ENCODE measurements around the gene USP19.

Gene USP19

GRCh38 chr3:49104052-49104426, 16.6 kb downstream of the USP19 start:
- peak overlapping the region; percentile 57 for H2BK5ac ChIP-seq (ENCODE audit: low read length)
- no CpG with 5 or more reads among the region's 8 CpGs for WGBS (ENCODE audit: extremely low coverage, insufficient coverage, low lambda C conversion rate)
- H3K79me2 ChIP-seq (ENCODE audit: control insufficient read depth, insufficient read depth, low read length): peaks cover 10% of the 10 kb centered on the region
- H3K79me1 ChIP-seq (ENCODE audit: low read length): peaks cover 12% of the 10 kb centered on the region
- H4K5ac ChIP-seq (ENCODE audit: low read length): no peak overlapping the region
- no peak overlapping the region for H2BK15ac ChIP-seq (replicated peaks; ENCODE audit: low read depth)
- no peak for DNase-seq
- H4K8ac ChIP-seq (ENCODE audit: low read depth, low read length): no peak overlapping the region
- no peak overlapping the region for H2BK120ac ChIP-seq (ENCODE audit: low read depth, low read length)
- peak overlapping the region; percentile 1 for H3K4ac ChIP-seq (ENCODE audit: low read depth, low read length)
- no peaks in the 10 kb centered on the region for H3K27me3 ChIP-seq (ENCODE audit: insufficient read depth, low read length, poor library complexity)
- peaks cover 28% of the 10 kb centered on the region for H3K36me3 ChIP-seq (ENCODE audit: control insufficient read depth, insufficient read depth, low read length)
- H3K56ac ChIP-seq (ENCODE audit: low read length): peak overlapping the region; percentile 97
- H3K4me1 ChIP-seq (ENCODE audit: control insufficient read depth, low read depth, low read length): peaks cover 3% of the 10 kb centered on the region
- H2AK5ac ChIP-seq (ENCODE audit: low read length): peak overlapping the region; percentile 76
- H3K4me3 ChIP-seq (ENCODE audit: low read length): peak overlapping the region; percentile 80
- no peak overlapping the region for H3K18ac ChIP-seq (ENCODE audit: low read length)
- H3K9ac ChIP-seq (ENCODE audit: low read length): peak overlapping the region; percentile 88
- peak overlapping the region; percentile 89 for H3K4me2 ChIP-seq (ENCODE audit: low read length)
- no peak overlapping the region for H3K27ac ChIP-seq (ENCODE audit: low read depth, low read length)
- H3K23ac ChIP-seq (ENCODE audit: low read length): no peak overlapping the region

- Histone ChIP-seq H3K4me1 (ENCODE audit: control insufficient read depth, low read depth, low read length) (peaks cover 3% of the 10 kb centered on the region), H2BK15ac (replicated peaks; ENCODE audit: low read depth) (no peak overlapping the region), H4K5ac (ENCODE audit: low read length) (no peak overlapping the region), H3K56ac (ENCODE audit: low read length) (no peak overlapping the region), H3K4me3 (ENCODE audit: low read length) (no peak overlapping the region), H2AK5ac (ENCODE audit: low read length) (no peak overlapping the region), H2BK5ac (ENCODE audit: low read length) (no peak overlapping the region), H3K27ac (ENCODE audit: low read depth, low read length) (no peak overlapping the region), H3K9ac (ENCODE audit: low read length) (no peak overlapping the region), H3K23ac (ENCODE audit: low read length) (no peak overlapping the region), H3K18ac (ENCODE audit: low read length) (no peak overlapping the region), H3K79me1 (ENCODE audit: low read length) (peaks cover 12% of the 10 kb centered on the region), H3K4ac (ENCODE audit: low read depth, low read length) (no peak overlapping the region), H3K27me3 (ENCODE audit: insufficient read depth, low read length, poor library complexity) (no peaks in the 10 kb centered on the region), H3K4me2 (ENCODE audit: low read length) (no peak overlapping the region), H4K8ac (ENCODE audit: low read depth, low read length) (no peak overlapping the region), H3K79me2 (ENCODE audit: control insufficient read depth, insufficient read depth, low read length) (peaks cover 10% of the 10 kb centered on the region), H3K36me3 (ENCODE audit: control insufficient read depth, insufficient read depth, low read length) (peaks cover 30% of the 10 kb centered on the region), H2BK120ac (ENCODE audit: low read depth, low read length) (no peak overlapping the region)
- no peak for DNase-seq
- whole genome bisulfite sequencing (ENCODE audit: extremely low coverage, insufficient coverage, low lambda C conversion rate): no CpG with 5 or more reads among the region's 11 CpGs
These were observed 20.5 kb downstream of the USP19 start for GRCh38 chr3:49100046-49100615.

GRCh38 chr3:49098910-49099630, 21.6 kb downstream of the USP19 start:
- H3K56ac ChIP-seq (ENCODE audit: low read length): no peak overlapping the region
- no peak overlapping the region for H3K4me3 ChIP-seq (ENCODE audit: low read length)
- peaks cover 12% of the 10 kb centered on the region for H3K79me1 ChIP-seq (ENCODE audit: low read length)
- peaks cover 3% of the 10 kb centered on the region for H3K4me1 ChIP-seq (ENCODE audit: control insufficient read depth, low read depth, low read length)
- no peak overlapping the region for H3K4ac ChIP-seq (ENCODE audit: low read depth, low read length)
- no peak overlapping the region for H2BK5ac ChIP-seq (ENCODE audit: low read length)
- DNase-seq: no peak
- no peak overlapping the region for H3K23ac ChIP-seq (ENCODE audit: low read length)
- H2BK120ac ChIP-seq (ENCODE audit: low read depth, low read length): no peak overlapping the region
- H3K27me3 ChIP-seq (ENCODE audit: insufficient read depth, low read length, poor library complexity): no peaks in the 10 kb centered on the region
- H3K27ac ChIP-seq (ENCODE audit: low read depth, low read length): no peak overlapping the region
- no peak overlapping the region for H3K18ac ChIP-seq (ENCODE audit: low read length)
- H2BK15ac ChIP-seq (replicated peaks; ENCODE audit: low read depth): no peak overlapping the region
- no peak overlapping the region for H4K8ac ChIP-seq (ENCODE audit: low read depth, low read length)
- no peak overlapping the region for H2AK5ac ChIP-seq (ENCODE audit: low read length)
- H3K4me2 ChIP-seq (ENCODE audit: low read length): no peak overlapping the region
- H3K79me2 ChIP-seq (ENCODE audit: control insufficient read depth, insufficient read depth, low read length): peaks cover 9% of the 10 kb centered on the region
- no CpG with 5 or more reads among the region's 13 CpGs for WGBS (ENCODE audit: extremely low coverage, insufficient coverage, low lambda C conversion rate)
- peaks cover 30% of the 10 kb centered on the region for H3K36me3 ChIP-seq (ENCODE audit: control insufficient read depth, insufficient read depth, low read length)
- no peak overlapping the region for H4K5ac ChIP-seq (ENCODE audit: low read length)
- H3K9ac ChIP-seq (ENCODE audit: low read length): no peak overlapping the region

DNA sequence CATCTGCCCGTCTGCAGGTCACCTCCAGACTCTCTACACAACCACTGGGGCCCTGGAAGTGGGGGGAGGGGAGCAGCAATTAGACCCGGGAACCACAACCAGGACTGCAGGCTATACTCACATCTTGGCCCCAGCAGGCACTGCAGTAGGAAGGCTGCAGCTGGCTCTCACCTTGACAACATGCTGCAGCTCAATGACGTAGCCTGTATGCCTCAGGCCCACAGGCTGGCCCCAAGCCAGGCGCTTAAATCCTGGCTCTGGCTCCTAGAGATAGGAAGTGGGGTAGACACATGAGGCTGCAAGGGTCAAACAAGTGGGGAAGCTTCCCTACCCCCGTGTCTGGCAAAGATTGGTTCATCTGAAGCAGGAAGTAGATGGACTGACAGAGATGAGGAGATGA, 22.2 kb downstream of the USP19 start:
- Histone ChIP-seq H3K79me1 (ENCODE audit: low read length) (peaks cover 6% of the 10 kb centered on the region), H3K79me2 (ENCODE audit: control insufficient read depth, insufficient read depth, low read length) (peaks cover 2% of the 10 kb centered on the region), H3K36me3 (ENCODE audit: control insufficient read depth, insufficient read depth, low read length) (peaks cover 30% of the 10 kb centered on the region), H3K27me3 (ENCODE audit: insufficient read depth, low read length, poor library complexity) (no peaks in the 10 kb centered on the region), H2BK5ac (ENCODE audit: low read length) (no peak overlapping the region), H2BK15ac (replicated peaks; ENCODE audit: low read depth) (no peak overlapping the region), H3K4me2 (ENCODE audit: low read length) (no peak overlapping the region), H3K4ac (ENCODE audit: low read depth, low read length) (no peak overlapping the region), H3K23ac (ENCODE audit: low read length) (no peak overlapping the region), H3K9ac (ENCODE audit: low read length) (no peak overlapping the region), H4K5ac (ENCODE audit: low read length) (no peak overlapping the region), H3K56ac (ENCODE audit: low read length) (no peak overlapping the region), H3K27ac (ENCODE audit: low read depth, low read length) (no peak overlapping the region), H3K4me3 (ENCODE audit: low read length) (no peak overlapping the region), H4K8ac (ENCODE audit: low read depth, low read length) (no peak overlapping the region), H2BK120ac (ENCODE audit: low read depth, low read length) (no peak overlapping the region), H3K18ac (ENCODE audit: low read length) (no peak overlapping the region), H3K4me1 (ENCODE audit: control insufficient read depth, low read depth, low read length) (no peaks in the 10 kb centered on the region), H2AK5ac (ENCODE audit: low read length) (no peak overlapping the region)
- no peak for DNase-seq
- no CpG with 5 or more reads among the region's 5 CpGs for WGBS (ENCODE audit: extremely low coverage, insufficient coverage, low lambda C conversion rate)

DNA sequence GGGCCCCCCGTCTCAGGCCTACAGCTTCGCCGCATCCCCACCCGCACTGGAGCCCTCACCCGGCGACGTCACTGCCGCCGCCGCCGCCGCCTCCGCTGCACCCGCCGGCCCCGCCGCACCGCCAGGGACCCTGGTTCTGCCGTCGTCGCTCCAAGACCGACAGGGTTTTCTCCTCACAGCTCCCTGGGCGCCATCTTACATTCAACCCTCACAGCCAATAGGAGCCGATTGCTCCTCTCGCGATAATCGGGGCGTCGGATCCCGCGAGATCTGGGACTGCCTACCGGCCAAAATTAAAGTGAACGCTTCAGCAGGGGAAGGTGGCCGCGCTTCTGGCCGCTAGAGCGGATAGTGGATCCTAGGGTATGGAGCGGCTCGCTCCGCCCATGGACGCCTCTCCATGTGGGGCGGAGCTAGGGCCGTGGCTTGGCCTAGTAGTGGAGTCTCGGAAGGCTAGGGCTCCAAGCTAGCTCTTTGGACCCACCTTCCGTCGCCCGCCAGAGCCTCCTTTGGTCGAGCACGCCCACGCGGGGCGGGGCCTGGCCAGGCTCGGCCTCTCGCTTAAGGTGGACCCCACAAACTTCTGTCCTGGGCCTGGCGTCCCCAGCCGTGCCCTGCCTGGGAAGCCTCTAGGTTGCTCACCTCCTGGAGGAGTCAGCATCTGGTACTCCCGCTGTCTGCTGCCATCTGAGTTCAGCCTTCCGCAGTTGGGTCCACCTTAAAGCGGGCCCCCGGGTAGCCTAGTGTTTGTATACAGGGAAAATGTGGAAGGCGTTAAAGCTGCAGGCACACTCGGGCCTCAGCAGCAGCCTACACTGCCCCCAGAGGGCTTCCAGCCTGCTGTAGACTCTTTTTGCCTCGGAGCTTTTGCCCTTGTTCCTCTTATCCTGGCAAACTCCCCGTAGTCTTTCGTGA, 26.5 kb downstream of the USP19 start, which contains the start of gene QRICH1:
Gene QRICH1 (minus strand): TSS at position 219 of the 915 bp plus-strand sequence. CDS start 17,054 bp downstream, outside the sequence.
- Histone ChIP-seq H3K23ac (ENCODE audit: low read length) (peak within 1 kb of the TSS; percentile 11), H2AK5ac (ENCODE audit: low read length) (peak within 1 kb of the TSS; percentile 0), H3K27ac (ENCODE audit: low read depth, low read length) (peak within 1 kb of the TSS; percentile 99), H3K4me2 (ENCODE audit: low read length) (peak within 1 kb of the TSS; percentile 83), H3K27me3 (ENCODE audit: insufficient read depth, low read length, poor library complexity) (no peaks in the 10 kb centered on the region), H3K9ac (ENCODE audit: low read length) (peak within 1 kb of the TSS; percentile 82), H3K18ac (ENCODE audit: low read length) (peak within 1 kb of the TSS; percentile 95), H4K8ac (ENCODE audit: low read depth, low read length) (peak within 1 kb of the TSS; percentile 100), H3K56ac (ENCODE audit: low read length) (peak within 1 kb of the TSS; percentile 95), H2BK120ac (ENCODE audit: low read depth, low read length) (peak within 1 kb of the TSS; percentile 63), H3K36me3 (ENCODE audit: control insufficient read depth, insufficient read depth, low read length) (peaks cover 7% of the 10 kb centered on the region), H3K4me1 (ENCODE audit: control insufficient read depth, low read depth, low read length) (no peaks in the 10 kb centered on the region), H4K5ac (ENCODE audit: low read length) (no peak within 1 kb of the TSS), H3K4me3 (ENCODE audit: low read length) (peak within 1 kb of the TSS; percentile 89), H3K4ac (ENCODE audit: low read depth, low read length) (peak within 1 kb of the TSS; percentile 87), H3K79me1 (ENCODE audit: low read length) (no peaks in the 10 kb centered on the region), H2BK5ac (ENCODE audit: low read length) (peak within 1 kb of the TSS; percentile 16), H3K79me2 (ENCODE audit: control insufficient read depth, insufficient read depth, low read length) (peaks cover 40% of the 10 kb centered on the region), H2BK15ac (replicated peaks; ENCODE audit: low read depth) (no peak within 1 kb of the TSS)
- no CpG with 5 or more reads among the region's 65 CpGs for WGBS (ENCODE audit: extremely low coverage, insufficient coverage, low lambda C conversion rate)
- peak; percentile 99 for DNase-seq
